ENCODE measurements around the gene METTL8. TPM values are rescaled to one million over a fixed set of nuclear protein-coding genes. Genes with fewer than 3 reads are reported as not detected.

Gene METTL8
- total RNA-seq, 1 donor from 2014 or later: 33.7 TPM

- no peak overlapping the region for H3K4me3 ChIP-seq (ENCODE audit: low read depth, low read length)
- DNase-seq (ENCODE audit: low read depth) (no peak), FAIRE-seq (no peak)
- TF ChIP-seq CTCF (IDR thresholded peaks at IDR 0.05; ENCODE audit: insufficient read depth, low read length, severe bottlenecking): no peak
- no peaks in the 10 kb centered on the region for H3K36me3 ChIP-seq (ENCODE audit: control insufficient read depth, insufficient read depth, low read length)
- H3K27me3 ChIP-seq (ENCODE audit: control insufficient read depth, insufficient read depth, low read length): no peaks in the 10 kb centered on the region
Measured at GRCh38 chr2:171412571-171413175, 21.1 kb downstream of the METTL8 start.

- DNase-seq (ENCODE audit: low read depth) (peak; percentile 66), FAIRE-seq (no peak)
- Histone ChIP-seq H3K4me3 (ENCODE audit: low read depth, low read length) (no peak overlapping the region), H3K36me3 (ENCODE audit: control insufficient read depth, insufficient read depth, low read length) (no peaks in the 10 kb centered on the region), H3K27me3 (ENCODE audit: control insufficient read depth, insufficient read depth, low read length) (no peaks in the 10 kb centered on the region)
- TF ChIP-seq CTCF (IDR thresholded peaks at IDR 0.05; ENCODE audit: insufficient read depth, low read length, severe bottlenecking): no peak
Measured at GRCh38 chr2:171411791-171412483, 21.9 kb downstream of the METTL8 start.

GRCh38 chr2:171411214-171411613 lies 22.6 kb downstream of the METTL8 start:
- TF ChIP-seq CTCF (IDR thresholded peaks at IDR 0.05; ENCODE audit: insufficient read depth, low read length, severe bottlenecking): no peak
- Histone ChIP-seq H3K36me3 (ENCODE audit: control insufficient read depth, insufficient read depth, low read length) (no peaks in the 10 kb centered on the region), H3K27me3 (ENCODE audit: control insufficient read depth, insufficient read depth, low read length) (no peaks in the 10 kb centered on the region), H3K4me3 (ENCODE audit: low read depth, low read length) (no peak overlapping the region)
- no peak for DNase-seq (ENCODE audit: low read depth)
- FAIRE-seq: no peak

GRCh38 chr2:171410624-171411023 lies 23.2 kb downstream of the METTL8 start:
- Histone ChIP-seq H3K27me3 (ENCODE audit: control insufficient read depth, insufficient read depth, low read length) (no peaks in the 10 kb centered on the region), H3K4me3 (ENCODE audit: low read depth, low read length) (no peak overlapping the region), H3K36me3 (ENCODE audit: control insufficient read depth, insufficient read depth, low read length) (no peaks in the 10 kb centered on the region)
- no peak for TF ChIP-seq CTCF (IDR thresholded peaks at IDR 0.05; ENCODE audit: insufficient read depth, low read length, severe bottlenecking)
- FAIRE-seq: no peak
- DNase-seq (ENCODE audit: low read depth): no peak

- TF ChIP-seq CTCF (IDR thresholded peaks at IDR 0.05; ENCODE audit: insufficient read depth, low read length, severe bottlenecking): no peak
- Histone ChIP-seq H3K36me3 (ENCODE audit: control insufficient read depth, insufficient read depth, low read length) (no peaks in the 10 kb centered on the region), H3K4me3 (ENCODE audit: low read depth, low read length) (no peak overlapping the region), H3K27me3 (ENCODE audit: control insufficient read depth, insufficient read depth, low read length) (no peaks in the 10 kb centered on the region)
- DNase-seq (ENCODE audit: low read depth) (peak; percentile 96), FAIRE-seq (no peak)
Measured at GRCh38 chr2:171410101-171410500, 23.7 kb downstream of the METTL8 start.

Measured in bronchial epithelial cell (primary cell).